AG09309 (cell line): ENCODE data around the gene ELOVL3.

Experiments used
- DNase-seq: peaks from one replicate; pipeline ENCODE4 v3.0.0-alpha.2; 2010; ENCODE audit warnings: low read depth
- H3K4me3 ChIP-seq: 2 replicates; pipeline ENCODE4 v1.5.1; 2011; ENCODE audit warnings: mild to moderate bottlenecking, low read depth, low read length, moderate library complexity; ENCODE audit not compliant: control insufficient read depth
- CTCF ChIP-seq: IDR thresholded peaks from 2 replicates; pipeline ENCODE4 v1.5.1; 2011; ENCODE audit warnings: mild to moderate bottlenecking, low read depth, low read length, inconsistent platforms; ENCODE audit not compliant: insufficient read depth, control insufficient read depth; ENCODE audit errors: missing control alignments

Gene ELOVL3

GRCh38 chr10:102264371-102264770 is 38.3 kb downstream of the ELOVL3 start:
- DNase-seq, result no peak
- H3K4me3 ChIP-seq, result no peak overlapping the region
- no peak for TF ChIP-seq CTCF

DNA sequence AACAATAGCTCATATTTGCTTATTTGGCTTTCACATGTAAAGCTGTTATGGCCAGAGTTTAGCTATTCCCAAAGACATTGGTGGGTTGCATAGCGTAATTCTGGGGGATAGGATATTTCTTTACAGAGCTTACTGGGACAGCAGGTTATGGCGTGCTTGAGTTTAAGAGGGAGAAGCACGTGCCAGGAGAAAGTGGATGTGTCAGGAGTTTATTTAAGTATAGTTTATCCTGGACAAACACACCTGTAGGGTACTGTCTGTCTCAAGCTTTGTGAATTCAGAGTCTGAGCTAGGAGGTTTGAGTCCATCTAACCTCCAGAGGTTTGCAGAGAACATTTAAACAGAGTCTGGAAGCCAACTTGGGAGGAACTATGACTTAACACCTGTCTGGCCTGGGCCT is 40.6 kb downstream of the ELOVL3 start:
- no peak for DNase-seq
- H3K4me3 ChIP-seq, result no peak overlapping the region
- no peak for TF ChIP-seq CTCF

DNA sequence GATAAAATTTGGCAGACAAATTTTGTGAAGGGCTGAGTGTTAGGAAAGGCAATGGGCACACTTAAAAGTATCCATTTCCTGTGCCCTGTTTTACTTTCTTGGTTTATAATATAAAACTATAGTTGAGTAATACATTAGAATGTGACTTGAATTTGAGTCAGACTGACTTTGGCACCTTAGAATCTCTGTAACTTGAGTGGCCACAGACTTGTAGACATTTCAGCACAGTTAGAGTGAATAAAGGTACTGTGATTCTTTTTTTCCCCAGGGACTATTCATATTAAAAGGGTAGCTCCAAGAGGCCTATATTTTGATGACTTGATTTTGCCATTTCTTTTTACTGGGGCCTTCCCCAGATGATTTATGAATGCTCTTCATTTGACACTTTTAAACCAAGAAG is 41.6 kb downstream of the ELOVL3 start:
- peak; percentile 49 for DNase-seq
- no peak for TF ChIP-seq CTCF
- no peak overlapping the region for H3K4me3 ChIP-seq

GRCh38 chr10:102268375-102268888 is 42.3 kb downstream of the ELOVL3 start:
- H3K4me3 ChIP-seq, result no peak overlapping the region
- TF ChIP-seq CTCF, result no peak
- no peak for DNase-seq

DNA sequence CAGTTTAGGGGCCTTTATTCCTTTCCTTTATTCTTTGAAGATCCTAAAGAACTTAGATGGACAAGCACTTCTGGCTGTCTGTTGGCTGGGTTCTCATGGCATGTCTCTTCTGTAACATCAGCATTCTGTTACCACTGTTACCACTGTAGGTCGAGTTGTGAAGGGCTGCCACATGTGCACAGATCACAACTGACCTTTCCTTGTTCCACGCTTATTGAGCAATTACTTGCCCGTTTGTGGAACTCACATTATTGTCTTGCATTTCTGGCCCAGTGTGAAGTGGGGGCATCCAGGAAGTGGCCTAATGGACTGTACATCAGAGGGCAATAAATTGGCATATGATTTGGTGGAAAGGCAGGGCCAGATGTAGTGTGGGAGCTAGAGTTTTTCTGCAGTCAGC is 42.9 kb downstream of the ELOVL3 start:
- no peak for TF ChIP-seq CTCF
- no peak overlapping the region for H3K4me3 ChIP-seq
- no peak for DNase-seq

GRCh38 chr10:102274062-102274461 is 48.0 kb downstream of the ELOVL3 start:
- TF ChIP-seq CTCF, result no peak
- DNase-seq, result no peak
- no peak overlapping the region for H3K4me3 ChIP-seq

- no peak for TF ChIP-seq CTCF
- H3K4me3 ChIP-seq, result no peak overlapping the region
- no peak for DNase-seq
Observed at GRCh38 chr10:102275343-102275742, 49.2 kb downstream of the ELOVL3 start.
